T-helper 2 cell treated with Interferon-gamma antibody and Interleukin-4, amounts not matched to agents 100 ng/mL and 5 ng/mL, for 36 hours (primary cell): ENCODE results near the gene SCN9A. TPM values are rescaled to one million over a fixed set of nuclear protein-coding genes. Genes with fewer than 3 reads are reported as not detected.
"Not testable (repeated sequence)": the region's sequence is repeated elsewhere in the genome, so short reads cannot be mapped to it uniquely, and the experiment has no call there.

Experiments used
- intact Hi-C: fragments of 100-400 bp; cut with micrococcal nuclease; formaldehyde crosslinking; loops from one replicate; pipeline ENCODE4 v1.15.1; 2023
- total RNA-seq: library from RNA; stranded (reverse); gene quantifications from 2 replicates; pipeline ENCODE4 v1.2.3, GENCODE V29; 2022

SCN9A gene
- total RNA-seq, 1 donor from 2014 or later, result 2.7 TPM

DNA sequence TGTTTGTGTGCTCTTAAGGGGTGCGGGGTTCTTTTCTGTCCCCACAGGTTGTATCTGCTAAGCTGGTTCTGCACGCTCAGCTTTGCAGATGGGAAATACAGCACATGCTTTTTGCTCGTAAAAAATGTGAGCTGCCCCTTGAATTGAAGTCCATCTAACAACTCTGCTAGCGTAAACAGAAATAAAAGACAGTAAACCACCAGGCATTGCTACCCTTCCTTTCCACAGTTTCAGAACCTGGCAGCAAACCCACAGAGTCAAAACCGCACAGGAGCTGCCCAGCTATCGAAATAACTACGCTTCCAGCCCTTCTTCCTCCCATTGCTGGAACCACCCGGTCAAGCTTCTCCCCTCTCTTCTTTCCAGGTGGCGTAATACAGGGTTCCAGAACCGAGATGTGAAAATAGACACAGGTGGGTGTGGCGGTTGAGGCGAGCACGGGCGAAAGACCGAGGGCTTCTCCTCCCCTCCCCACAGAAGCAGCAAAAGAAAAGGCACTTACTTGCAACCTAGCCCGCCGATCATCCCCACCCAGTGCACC, 479 bp downstream of the SCN9A start:
- intact Hi-C loops, result loop anchor here (1.0 kb wide), 1 partner anchor 9 kb away; no protein-coding TSS in a partner anchor

DNA sequence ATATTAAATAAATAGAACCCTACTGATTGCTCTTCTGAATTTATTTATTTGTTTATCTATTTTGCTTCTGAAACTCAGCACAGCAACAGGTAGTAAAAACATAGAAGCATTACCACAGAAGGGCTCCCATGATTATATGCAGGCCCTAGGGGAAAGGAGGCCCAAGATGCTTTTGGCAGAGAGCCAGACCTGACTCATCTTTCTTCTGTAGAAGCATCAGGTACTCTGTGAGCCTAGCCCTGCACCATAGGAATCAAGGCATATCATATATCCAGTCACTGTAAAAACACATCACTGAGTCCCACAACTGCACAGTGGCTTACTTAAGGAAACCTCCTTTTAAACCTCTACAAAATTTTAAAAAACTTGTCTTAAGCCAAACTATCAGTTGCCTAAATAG, 1.8 kb downstream of the SCN9A start:
- intact Hi-C loops, result loop anchor here (5.0 kb wide), 1 partner anchor 143 kb away; no protein-coding TSS in a partner anchor

DNA sequence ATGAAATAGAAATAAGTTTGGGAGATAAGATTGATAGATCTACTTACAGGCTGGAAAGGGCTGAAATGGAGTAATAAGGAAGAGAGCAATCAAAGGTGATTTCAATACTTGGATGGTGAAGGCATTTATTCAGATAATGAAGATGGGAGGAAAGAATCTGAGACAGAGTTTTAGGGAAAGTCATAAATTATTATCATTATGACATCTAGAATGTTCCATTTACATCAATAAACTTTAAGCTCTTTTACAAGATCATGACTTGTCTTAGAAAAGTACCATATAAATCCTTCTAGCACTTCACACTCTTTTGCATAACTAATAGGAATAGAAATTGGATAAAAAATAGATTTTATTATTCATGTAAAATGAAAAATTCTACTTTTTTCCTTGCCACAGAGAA, 2.2 kb downstream of the SCN9A start:
- intact Hi-C loops, result loop anchor here (5.0 kb wide), 1 partner anchor 144 kb away; no protein-coding TSS in a partner anchor

DNA sequence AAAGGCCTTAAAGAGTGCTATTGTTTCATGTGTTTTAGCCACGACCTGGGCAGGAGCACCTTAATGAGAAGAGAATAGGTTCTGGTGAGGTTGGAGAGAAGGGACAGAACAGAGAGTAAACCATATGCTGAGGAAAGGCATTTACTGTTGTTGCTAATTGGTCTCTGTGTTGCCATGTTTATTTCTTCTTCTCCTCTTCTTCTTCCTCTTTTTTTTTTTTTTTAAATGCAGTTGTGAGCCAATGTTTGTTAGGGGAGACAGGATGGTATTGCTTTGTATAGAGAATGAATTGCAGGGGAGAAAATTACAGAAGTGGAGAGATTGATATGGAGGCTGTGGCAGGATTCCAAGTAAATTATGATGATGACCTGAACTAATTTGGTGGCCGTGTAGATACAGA, 2.6 kb downstream of the SCN9A start:
- intact Hi-C loops, result loop anchor here (5.0 kb wide), 1 partner anchor 144 kb away; no protein-coding TSS in a partner anchor

DNA sequence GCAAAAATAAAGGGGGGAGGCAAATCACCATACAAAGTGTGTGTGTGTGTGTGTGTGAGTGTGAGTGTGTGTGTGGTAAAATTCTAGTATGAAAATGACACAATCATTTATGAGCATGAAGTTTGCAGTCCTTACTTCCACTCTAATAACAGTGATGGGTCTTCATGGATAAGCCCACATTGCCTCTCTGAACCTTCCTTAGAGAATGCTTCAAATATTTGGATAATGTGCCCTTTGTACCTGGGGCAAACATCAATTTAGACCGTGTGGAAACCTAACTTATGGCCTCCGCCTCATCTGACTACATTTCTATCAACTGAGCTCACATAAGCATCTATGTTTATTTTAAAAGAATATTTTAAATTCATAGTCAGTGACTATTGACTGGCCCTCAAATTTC, 3.7 kb downstream of the SCN9A start:
- intact Hi-C loops, result loop anchor here (5.0 kb wide), 1 partner anchor 145 kb away; no protein-coding TSS in a partner anchor

DNA sequence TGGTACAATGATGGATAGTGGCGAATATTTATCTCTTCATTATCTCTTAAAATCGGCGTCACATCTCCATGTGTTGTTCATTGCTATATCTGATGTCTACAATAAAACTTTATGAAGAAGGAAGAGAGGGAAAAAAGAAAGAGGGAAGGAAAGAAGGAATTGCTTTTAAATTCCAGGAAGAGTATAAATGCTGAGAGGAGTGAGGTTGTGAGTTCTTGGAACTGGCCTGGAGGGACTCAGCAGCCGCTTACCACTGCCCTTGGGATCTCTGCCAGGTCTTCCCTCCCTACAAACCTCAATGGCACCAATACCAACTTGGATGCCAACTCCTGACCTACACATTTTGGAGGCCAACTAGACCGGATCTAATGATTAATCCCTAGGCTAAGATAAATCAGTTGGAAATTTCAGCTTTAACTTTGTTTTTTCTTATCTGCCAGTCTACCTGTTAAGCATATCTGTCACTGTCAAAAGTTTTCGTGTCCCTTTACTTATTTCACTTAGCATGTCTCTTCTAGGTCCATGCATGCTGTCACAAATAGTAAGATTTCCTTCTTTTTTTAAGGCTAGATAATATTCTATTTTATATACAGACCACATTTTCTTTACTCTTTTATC, 9.8 kb downstream of the SCN9A start:
- intact Hi-C loops, result no loop called here

DNA sequence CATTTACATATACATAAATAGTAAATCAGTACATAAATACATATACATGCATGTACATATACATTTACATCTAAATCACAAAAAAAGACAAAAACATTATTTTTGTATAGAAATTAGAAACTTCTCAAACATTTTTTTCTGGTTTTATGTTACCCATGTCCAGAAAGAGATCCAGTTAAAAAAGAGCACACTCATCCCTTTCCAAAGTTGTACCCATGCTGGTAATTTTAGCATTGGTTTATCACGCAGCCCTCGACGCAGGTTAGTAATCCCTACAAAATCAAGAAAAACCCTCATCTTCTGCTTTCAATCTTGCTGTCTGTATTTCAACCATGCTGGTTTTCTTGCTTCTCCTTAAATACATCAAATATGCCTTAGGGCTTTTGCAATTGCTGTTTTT, 10.5 kb downstream of the SCN9A start:
- intact Hi-C loops, result no loop called here

DNA sequence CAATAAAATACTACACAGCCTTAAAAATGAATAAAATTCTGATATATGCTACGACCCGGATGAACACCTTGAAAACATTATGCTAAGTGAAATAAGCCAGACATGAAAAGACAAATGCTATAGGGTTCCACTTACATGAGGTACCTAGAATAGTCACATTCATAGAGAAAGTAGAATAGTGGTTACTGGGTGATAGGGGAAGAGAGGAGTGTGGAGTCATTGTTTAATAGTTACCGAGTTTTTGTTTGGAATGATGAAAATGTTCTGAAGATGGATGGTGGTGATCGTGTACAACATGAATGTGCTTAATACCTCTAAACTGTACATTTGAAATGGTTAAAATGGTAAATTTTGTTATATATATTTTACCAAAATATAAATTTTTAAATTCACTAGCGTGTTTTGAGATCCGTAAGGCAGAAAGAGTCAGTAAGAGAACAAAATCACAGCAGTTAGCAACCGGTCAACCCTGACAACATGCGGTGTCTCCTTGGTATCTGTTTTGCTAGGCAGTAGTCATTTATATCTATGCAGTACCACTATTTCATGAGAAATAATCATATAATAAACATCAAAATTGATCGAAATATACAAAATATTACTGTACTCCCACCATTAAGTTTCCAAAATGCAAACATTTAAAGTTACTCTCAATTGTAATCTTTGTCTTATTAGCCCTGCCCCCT, 11.1 kb downstream of the SCN9A start:
- intact Hi-C loops, result no loop called here

DNA sequence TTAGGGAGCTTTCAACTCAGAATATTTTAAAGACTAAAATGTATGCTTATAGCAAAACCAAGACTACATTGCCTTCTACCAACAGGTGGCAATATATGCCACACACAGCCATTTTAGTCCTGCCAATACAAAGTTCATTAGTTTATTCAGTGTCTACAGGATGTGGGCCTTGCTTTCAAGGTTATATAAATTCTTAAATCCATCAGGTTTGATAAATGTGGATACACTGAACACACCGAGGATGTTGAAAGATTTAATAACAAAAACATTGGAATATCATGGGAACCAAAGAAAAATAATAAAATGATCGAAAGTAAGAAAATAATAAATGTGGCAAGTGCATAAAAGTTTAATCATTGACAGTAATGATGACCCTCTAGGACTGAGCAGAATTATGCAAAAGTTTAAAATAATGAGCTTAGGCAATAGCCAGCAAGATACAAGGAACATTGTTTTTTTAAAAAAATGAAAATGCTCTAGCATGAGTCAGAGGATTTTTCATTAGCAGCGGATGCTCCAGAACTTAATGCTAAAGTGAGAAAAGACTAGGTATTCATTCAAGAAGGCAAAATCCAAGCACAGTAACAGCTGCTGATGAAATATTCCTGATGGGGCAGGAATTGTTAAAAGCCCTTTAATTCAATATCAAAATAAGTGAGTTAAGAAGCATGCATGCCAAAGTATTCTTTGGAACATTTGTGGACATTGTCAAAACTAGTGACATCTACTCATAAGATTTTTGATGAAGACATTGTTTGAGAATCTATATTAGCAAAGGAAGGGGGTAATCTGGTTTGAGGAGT, 14.2 kb downstream of the SCN9A start:
- intact Hi-C loops, result loop anchor here (1.0 kb wide), 1 partner anchor 23 kb away; no protein-coding TSS in a partner anchor

DNA sequence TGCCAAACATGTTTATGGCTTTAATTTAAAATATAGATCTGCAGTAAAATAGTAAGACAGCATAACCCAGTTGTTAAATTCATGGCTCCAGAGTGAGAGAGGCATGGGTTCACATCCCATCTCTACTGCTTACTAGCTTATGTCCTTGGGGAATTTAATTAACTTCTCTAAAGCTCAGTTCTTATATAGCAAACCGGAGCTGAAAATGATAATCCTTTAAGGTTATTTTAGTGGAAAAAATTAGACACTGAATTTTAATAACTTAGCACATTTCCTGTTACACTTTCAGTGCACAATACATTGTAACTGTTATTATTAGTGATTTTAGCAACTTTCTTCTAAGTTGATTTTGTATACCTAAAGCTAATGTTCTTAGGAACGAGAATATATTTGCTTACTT, 14.8 kb downstream of the SCN9A start:
- intact Hi-C loops, result loop anchor here (1.0 kb wide), 1 partner anchor 23 kb away; no protein-coding TSS in a partner anchor

DNA sequence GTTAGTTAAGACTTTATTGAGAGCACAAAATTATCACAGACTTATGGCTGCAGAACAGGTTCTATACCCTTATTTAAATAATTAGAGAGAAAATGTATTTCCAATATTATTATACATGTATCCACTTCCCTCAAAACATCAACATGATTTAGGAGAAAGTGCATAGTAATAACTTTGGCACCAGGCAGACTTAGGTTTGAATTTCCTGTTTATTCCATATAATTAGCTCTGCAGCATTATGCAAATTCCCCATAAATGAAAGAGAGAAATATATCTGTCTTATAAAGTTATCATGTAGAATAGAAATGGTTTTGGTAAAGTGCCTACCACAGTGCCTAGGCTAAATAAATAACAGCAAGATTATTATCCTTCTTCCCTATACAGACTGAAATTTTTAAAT, 15.3 kb downstream of the SCN9A start:
- intact Hi-C loops, result no loop called here

DNA sequence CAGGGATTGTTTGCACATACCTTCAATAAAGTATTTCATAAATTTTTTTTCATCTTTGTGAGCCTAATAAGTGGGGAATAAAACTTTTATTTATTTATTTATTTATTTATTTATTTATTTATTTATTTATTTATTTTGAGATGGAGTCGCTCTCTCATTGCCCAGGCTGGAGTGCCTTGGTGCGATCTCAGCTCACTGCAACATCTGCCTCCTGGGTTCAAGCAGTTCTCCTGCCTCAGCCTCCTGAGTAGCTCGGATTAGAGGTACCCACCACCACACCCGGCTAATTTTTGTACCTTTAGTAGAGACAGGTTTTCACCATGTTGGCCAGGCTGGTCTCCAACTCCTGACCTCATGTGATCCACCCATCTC, 17.8 kb downstream of the SCN9A start:
- intact Hi-C loops, result not testable (repeated sequence)

DNA sequence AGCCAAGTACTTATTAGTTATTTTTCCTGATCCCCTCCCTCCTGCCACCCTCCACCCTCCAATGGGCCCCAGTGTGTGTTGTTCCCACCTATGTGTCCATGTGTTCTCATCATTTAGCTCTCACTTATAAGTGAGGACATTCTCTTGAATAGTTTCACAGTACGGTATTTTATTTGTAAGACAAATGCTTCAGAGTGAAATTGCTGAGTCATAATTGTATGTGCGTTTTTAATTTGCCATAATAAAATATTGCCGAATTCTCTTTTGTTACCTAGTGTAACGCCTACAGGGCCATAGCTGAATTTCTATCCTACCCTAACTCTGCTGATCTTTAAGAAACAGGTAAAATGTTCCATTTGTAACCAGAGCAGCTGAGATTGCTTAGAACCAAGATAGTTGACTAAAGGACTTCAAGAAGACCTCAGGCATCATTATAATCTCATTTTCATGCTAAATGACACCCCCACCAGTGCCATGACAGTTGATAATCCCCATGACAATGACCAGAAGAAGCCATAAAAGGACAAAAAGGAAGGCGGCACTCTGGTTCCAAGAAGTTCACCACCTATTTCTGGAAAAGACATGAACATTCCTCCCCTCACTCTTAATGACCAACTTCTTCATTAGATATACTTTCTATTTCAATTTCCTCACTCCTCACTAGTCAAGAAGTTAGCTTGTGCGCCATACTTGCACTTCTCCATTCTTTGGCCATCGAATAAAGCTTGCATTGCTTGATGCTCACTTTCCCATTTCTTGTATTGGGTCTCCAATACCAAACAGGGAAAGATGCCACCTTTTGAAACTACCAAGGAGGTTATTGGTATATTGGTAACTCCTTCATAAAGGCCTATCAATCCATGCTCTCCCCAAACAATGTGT, 18.4 kb downstream of the SCN9A start:
- intact Hi-C loops, result no loop called here

DNA sequence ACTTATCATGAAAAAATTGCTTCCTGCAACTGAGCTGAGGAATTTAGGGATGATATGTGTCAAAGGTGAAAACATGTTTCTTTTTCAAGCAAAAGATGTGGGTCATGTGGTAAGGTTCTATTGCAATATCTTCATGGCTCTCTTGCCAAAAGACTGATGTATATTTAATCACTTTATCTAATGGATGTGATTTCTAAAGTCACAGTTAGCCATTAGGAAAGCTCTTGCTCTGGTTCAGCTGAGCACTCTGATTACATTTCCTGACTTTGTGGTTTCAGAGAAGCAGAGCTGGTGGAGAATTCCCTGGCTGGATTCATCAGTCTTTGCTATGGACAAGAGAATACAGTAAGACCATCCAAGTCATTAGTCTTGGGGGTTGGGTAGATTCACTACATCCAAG, 24.4 kb downstream of the SCN9A start:
- intact Hi-C loops, result no loop called here

DNA sequence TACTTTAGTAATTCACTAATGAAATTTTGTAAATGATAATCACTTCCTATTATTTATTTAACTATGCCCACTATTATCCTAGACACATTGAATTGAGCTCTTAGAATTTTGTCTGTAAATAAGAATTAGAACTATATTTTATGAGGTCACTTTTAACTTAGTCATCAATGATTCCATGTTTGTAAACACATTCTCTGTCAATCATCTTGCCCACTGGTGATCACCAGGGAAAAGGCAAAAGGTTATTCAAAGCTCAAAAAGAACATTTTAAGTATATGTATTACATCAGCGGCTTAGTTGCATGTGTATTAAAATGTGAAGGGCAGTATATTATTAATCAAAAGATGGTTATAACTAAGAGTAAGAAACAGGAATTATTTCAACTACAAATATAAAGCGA, 25.2 kb downstream of the SCN9A start:
- intact Hi-C loops, result no loop called here

DNA sequence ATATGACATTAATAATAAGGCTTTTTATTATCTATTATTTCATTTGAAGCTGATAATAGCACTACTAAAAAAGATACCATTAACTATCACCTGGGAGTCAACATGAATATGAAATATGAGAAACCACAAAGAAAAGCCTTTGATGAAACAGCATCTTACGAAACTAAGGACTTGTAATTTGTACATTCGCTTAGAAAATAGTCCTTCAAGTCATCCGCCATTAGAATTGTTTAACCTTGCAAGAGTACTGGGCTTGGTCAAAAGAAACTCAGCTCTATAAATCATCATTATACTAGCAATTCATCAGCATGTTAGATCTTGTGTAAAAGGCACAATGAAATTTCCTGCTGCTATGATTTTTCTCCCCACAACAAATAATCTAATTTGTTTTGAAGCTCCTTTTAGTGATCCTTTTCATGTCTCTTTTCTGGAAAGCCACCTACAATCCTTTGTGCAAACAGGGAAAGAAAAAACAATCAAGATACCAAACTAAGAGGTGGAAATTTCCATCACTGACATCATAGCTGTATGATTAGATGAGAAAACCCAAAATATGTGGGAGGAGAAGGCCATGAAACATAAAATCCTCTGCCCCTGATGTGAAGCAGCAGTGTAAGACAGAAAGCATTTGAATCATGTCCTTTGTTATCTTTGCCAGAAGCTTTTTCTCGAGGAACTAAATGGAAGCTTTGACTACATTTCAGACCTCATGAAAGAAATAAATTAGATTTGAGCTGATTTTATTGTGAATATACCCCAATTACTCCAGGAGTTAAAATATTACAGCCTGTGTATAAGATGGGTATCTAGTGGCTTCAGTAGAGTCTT, 31.2 kb downstream of the SCN9A start:
- intact Hi-C loops, result no loop called here

DNA sequence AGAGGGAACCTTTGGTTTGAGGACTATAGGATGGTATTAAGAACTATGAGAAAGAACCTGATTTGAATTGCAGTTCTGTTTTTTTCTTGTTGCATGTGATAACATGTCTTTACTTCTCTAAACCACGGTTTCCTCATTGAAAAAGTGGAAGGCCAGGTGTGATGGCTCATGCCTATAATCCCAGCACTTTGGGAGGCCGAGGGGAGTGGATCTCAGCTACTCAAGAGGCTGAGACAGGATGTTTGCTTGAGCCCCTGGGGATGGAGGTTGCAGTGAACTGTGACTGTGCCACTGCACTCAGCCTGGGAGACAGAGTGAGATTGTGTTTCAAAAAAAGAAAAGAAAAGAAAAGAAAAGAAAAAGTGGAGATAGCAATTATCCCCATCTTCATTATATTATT, 32.3 kb downstream of the SCN9A start:
- intact Hi-C loops, result no loop called here

DNA sequence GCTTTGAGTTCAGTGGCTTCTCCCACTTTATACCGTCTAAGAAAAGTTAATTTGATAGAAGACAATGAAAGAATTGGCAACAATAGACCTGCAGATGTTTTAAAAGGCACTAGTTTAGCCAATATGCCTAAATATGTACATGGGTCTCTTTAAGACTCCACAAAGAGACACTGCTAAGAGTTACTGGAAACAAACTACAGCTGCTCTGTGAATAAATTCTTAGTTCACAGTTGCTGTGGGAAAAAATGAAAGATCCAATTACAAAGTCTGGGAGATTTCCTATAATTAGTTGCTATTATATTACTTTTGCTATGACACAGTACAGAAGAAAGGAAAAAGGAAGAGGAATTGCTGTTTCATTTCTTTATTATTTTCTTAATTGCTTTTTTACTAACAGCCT, 34.3 kb downstream of the SCN9A start:
- intact Hi-C loops, result no loop called here

DNA sequence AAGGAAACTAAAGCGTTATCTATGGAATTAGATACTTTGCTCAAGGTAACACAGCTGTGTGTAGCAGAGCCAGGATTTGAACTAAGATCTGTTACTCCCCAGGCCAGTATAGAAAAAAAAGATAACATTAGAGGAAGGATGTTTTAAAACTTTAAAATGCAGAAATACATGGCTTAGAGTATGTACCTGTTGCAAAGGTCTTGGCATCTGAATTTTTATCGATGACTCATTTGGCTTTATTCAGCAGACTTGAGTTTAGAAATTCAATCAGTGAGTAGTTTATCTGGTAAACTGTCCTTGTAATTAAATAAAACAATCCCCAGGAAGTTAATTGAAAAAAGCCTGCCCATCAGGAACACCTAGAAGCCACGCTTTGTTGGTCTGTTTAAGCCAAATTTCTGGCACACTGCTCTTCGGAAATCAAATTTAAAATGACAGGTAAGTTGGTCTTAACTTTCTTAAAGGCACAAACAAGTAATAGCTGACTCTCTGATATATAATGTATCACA, 36.9 kb downstream of the SCN9A start:
- intact Hi-C loops, result no loop called here

DNA sequence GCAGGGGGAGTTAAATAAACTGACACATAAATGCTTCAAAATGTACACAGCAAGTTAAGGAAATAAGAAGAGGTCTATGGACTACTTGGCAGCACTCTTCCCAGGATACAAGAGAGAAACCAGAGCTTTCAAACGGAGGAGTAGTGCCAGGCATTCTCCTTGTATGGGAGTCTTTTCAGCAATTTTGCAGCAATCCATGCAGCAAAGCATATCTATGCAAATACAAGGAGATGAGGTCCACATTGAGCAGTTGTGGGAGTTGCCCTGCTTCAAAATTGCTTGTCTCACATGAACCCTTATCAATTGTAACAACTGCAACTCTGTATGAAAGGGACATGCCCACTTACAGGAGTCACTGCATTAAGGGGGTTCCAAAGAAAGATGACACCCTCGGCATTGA, 37.8 kb downstream of the SCN9A start:
- intact Hi-C loops, result no loop called here
